T-helper 2 cell treated with Interferon-gamma antibody and Interleukin-4, amounts not matched to agents 100 ng/mL and 5 ng/mL, for 36 hours (primary cell): Measurements from ENCODE around the gene APOA4. TPM values are rescaled to one million over a fixed set of nuclear protein-coding genes. Genes with fewer than 3 reads are reported as not detected.

Experiments
- intact Hi-C: fragments of 100-400 bp; cut with micrococcal nuclease; formaldehyde crosslinking; loops from one replicate; pipeline ENCODE4 v1.15.1; 2023
- total RNA-seq: library from RNA; stranded (reverse); gene quantifications from 2 replicates; pipeline ENCODE4 v1.2.3, GENCODE V29; 2022

APOA4 gene
- total RNA-seq, 1 donor from 2014 or later: not detected

DNA sequence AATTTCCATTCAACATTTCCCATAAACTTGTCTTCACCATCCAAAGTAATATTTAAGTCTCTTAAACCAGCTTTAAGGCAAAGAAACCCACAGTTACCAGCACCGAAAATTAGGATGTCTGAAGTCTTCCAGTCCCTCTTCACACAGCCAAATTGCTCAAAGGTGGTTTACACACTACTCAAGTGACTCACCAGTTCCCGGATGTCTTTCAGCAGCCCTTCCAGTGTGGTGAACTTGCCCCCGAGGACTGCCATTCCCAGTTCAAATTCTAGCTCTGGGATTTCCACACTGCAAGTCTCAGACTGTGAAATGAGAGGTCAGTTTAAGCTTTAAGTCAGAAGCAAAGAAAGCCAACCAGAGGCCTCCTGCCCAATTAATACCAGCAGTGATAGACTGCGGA, 40.4 kb downstream of the APOA4 start:
- intact Hi-C loops: loop anchor here (10.0 kb wide), 1 partner anchor 242 kb away; no protein-coding TSS in a partner anchor

DNA sequence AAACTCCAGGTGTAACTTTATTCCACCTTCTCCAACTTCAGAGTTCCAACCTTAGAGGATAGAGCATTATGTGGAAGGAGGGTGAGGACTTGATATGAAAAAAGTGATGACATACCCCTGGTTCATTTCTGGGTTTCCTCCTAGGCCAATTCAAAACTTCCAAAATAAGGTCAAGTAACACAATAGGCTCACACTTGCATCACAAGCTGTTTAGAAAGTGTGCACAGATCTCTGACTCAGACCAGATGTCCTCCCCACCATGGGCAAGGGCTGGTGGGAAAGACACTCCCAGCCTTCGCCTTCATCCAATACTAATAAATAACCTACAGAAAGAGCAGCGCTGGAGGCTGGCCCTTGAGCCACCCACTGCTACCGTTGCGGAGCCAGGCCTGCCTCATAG, 44.5 kb downstream of the APOA4 start:
- intact Hi-C loops: no loop called here

GRCh38 chr11:116777056-116777455, 46.0 kb downstream of the APOA4 start:
- intact Hi-C loops: no loop called here

DNA sequence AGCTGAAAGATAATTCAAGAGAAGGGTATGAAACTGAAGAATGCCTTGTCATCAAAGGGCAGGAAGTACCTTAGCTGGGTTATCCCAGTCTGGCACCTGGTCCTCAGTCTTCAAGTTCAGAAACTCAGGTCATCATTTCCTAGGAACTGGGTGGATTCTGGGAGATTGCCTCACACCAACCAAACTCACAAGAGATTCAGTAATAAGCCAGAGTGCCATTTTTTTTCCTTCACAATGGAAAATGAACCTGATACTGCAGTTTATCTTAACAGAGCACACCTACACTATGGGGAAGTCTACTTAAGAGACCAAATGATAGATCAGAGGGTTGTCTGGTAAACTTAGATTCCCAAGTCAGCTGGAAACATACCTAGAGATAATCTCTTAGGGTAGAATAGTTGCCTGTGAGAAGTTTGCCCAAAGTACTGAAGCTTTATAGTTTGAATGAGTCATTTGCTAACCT, 46.6 kb downstream of the APOA4 start:
- intact Hi-C loops: no loop called here

GRCh38 chr11:116775975-116776374, 47.1 kb downstream of the APOA4 start:
- intact Hi-C loops: no loop called here

DNA sequence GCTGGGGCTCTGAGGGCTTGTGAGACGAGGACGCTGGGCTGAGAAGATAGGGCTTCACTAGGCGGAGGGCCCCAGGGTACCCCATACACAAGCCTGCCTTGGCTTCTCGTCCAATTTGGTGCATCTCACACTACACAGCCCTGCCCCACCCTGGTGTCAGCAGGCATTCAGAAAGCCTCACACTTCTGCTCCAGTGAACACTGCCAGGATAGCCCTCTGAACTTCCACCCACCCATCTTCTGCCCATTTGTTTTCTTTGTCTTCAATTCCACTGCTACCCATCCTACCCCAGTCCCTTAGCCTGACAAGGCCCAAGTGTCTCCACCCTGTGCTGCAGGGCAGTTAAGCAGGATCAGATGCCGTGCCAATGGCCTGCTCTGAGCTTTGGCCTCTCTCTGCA, 48.4 kb downstream of the APOA4 start:
- intact Hi-C loops: loop anchor here (5.0 kb wide), 3 partner anchors 323 to 553 kb away; partner anchors contain the start of genes CEP164, PCSK7, RNF214 and SIK3

DNA sequence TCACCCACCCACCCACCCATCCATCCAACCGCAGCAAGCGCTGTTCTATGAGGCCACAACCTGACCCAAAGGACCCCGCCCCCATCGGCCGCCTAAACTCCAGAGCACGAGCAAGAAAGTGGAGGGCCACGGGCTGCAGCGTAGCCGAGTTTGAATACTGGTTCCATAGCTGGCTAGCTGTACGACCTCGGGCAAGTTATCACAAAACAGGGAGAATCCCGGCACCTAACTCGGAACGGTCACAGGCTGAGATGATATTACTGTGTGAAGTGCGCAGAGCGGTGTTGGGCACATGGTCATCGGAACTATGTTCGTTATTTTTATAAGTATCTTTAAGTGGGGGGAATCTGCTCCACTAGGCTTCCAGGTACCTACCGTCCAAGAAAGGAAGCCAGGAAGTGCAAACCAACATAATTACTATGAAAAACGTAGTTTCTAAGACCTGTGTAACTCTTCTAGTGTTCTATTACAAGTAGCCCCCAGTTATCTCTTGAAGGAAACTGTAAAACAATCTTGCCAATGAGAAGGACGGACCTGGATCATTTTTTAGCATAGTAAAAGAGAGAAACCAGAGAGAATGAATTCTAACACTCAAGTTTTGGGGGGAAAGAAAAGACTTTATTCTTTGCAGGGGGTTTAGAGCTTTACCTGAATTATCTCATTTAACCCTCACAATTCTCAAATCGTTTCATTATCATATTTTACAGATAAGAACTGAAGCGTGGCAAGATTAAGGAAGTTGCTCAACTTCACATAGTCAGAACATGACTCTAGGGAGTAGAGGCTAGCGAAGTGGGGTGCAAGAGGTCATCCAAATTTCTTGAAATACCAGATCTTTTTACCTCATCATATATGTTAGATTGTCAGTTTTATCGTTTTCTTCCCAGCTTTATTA, 49.7 kb downstream of the APOA4 start:
- intact Hi-C loops: loop anchor here (1.0 to 5.0 kb wide), 5 partner anchors 15 to 554 kb away; partner anchors contain the start of genes CEP164, PCSK7, RNF214 and SIK3

- intact Hi-C loops: loop anchor here (1.0 to 5.0 kb wide), 5 partner anchors 16 to 555 kb away; partner anchors contain the start of genes CEP164, PCSK7, RNF214 and SIK3
These were observed 50.5 kb downstream of the APOA4 start, which contains the start of gene BUD13 for GRCh38 chr11:116772443-116773202. BUD13 (minus strand) TSS chr11:116772987; CDS start chr11:116772964, 23 bp downstream.

DNA sequence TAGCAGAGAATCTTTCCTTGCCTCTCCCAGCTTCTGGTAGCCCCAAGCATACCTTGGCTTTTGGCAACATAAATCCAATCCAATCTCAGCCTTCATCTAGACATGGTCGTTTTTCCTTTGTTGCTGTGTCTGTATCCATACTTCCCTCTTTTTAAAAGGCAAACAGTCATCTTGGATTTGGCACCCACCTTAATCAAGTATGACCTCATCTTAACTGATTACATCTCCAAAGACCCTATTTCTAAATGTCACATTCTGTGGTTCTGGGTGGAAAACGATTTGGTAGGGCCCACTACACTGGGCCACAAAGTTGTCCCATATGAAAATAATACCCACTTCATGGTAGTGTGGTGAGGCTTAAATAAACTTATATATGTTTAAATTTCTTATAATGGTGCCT, 51.2 kb downstream of the APOA4 start:
- intact Hi-C loops: loop anchor here (5.0 kb wide), 3 partner anchors 325 to 555 kb away; partner anchors contain the start of genes CEP164, PCSK7, RNF214 and SIK3

Other genes starting within 250 kb of the APOA4 start
- gene BUD13, start 50.3 kb downstream of the APOA4 start, total RNA-seq: 34.8 and 34.9 TPM in 2 replicates
- gene ZPR1, start 35.3 kb downstream of the APOA4 start, total RNA-seq: 66.1 and 67.8 TPM in 2 replicates
- not detected in 2 replicates for gene APOA5, start 31.4 kb downstream of the APOA4 start, total RNA-seq
- not detected in 2 replicates for gene APOC3, start 6.6 kb upstream of the APOA4 start, total RNA-seq
- 0.18 TPM in 1 of 2 replicates, not detected in the other for gene APOA1, start 14.3 kb upstream of the APOA4 start, total RNA-seq